Uterus (tissue), 4 donors: ENCODE results near the gene SUMO2. TPM values are rescaled to one million over a fixed set of nuclear protein-coding genes. Genes with fewer than 3 reads are reported as not detected.

Experiments used
- DNase-seq, 2 donors: peaks; one replicate each; pipeline ENCODE4 v3.0.0-alpha.2; 2019 to 2020
- H3K27ac ChIP-seq, 2 donors: fragments of 200-600 bp; sonication (generic); 1 replicate in 1 of 2; 2 replicates in 1 of 2; pipeline ENCODE4 v1.5.1; 2016 to 2018
- H3K27me3 ChIP-seq, 2 donors: fragments of 200-600 bp; sonication (generic); one replicate each; pipeline ENCODE4 v1.5.1; 2018 to 2019; ENCODE audit warnings: control low read depth in 1 of 2
- H3K36me3 ChIP-seq, 2 donors: fragments of 200-600 bp; sonication (generic); one replicate each; pipeline ENCODE4 v1.5.1; 2019; ENCODE audit warnings: control low read depth in 1 of 2
- H3K4me1 ChIP-seq, 2 donors: fragments of 200-600 bp; sonication (generic); one replicate each; pipeline ENCODE4 v1.5.1; 2018 to 2019; ENCODE audit warnings: control low read depth in 1 of 2
- H3K4me3 ChIP-seq, 2 donors: fragments of 200-600 bp; sonication (generic); 1 replicate in 1 of 2; 2 replicates in 1 of 2; pipeline ENCODE4 v1.5.1; 2018 to 2019; ENCODE audit warnings: mild to moderate bottlenecking in 1 of 2
- H3K9me3 ChIP-seq, 2 donors: fragments of 200-600 bp; sonication (generic); one replicate each; pipeline ENCODE4 v1.5.1; 2019; ENCODE audit warnings: control low read depth in 1 of 2
- CTCF ChIP-seq, 4 experiments: fragments of 200-600 bp in 2 of 4; fragments of 450-650 bp in 2 of 4; sonication (generic) in 2 of 4; IDR thresholded peaks; one replicate each; pipeline ENCODE4 v1.5.1; 2016 to 2019; ENCODE audit warnings: antibody characterized with exemption in 4 of 4, mild to moderate bottlenecking in 2 of 4, moderate library complexity in 1 of 4
- POLR2A ChIP-seq, 2 donors: fragments of 450-650 bp; IDR thresholded peaks; one replicate each; pipeline ENCODE4 v1.6.1; 2016; ENCODE audit warnings: antibody characterized with exemption in 2 of 2, mild to moderate bottlenecking in 1 of 2, moderate library complexity in 1 of 2
- intact Hi-C: fragments of 100-400 bp; cut with DNase I; formaldehyde crosslinking; loops from one replicate; pipeline ENCODE4 v1.15.1; 2023; ENCODE audit warnings: low total_unique reads
- total RNA-seq, 4 donors: library from RNA; depleted of rRNA in 3 of 4; stranded (reverse); fragments of >200 nt in 3 of 4; gene quantifications; one replicate each; pipeline versions ENCODE4 v1.1.0 to v1.2.4, GENCODE V29; 2014 to 2023
- donor health status: DM: yes; HTN: yes; CAD: no.

The SUMO2 gene
- total RNA-seq, 4 donors from 2014 or later, result 57.4 to 427 (median 102) TPM

GRCh38 chr17:75194879-75195278, 12.1 kb upstream of the SUMO2 start:
- intact Hi-C loops, result no loop called here
- H3K4me1 ChIP-seq, result no peaks in the 10 kb centered on the region
- H3K4me3 ChIP-seq, result no peak overlapping the region
- H3K27ac ChIP-seq, result no peak overlapping the region
- no peak for DNase-seq
- H3K9me3 ChIP-seq, result no peaks in the 10 kb centered on the region
- no peaks in the 10 kb centered on the region for H3K27me3 ChIP-seq
- no peak for TF ChIP-seq CTCF (IDR thresholded peaks at IDR 0.05)
- TF ChIP-seq POLR2A (IDR thresholded peaks at IDR 0.05), result no peak
- no peaks in the 10 kb centered on the region for H3K36me3 ChIP-seq

GRCh38 chr17:75191584-75191983, 8.8 kb upstream of the SUMO2 start:
- Histone ChIP-seq H3K27ac (no peak overlapping the region), H3K27me3 (no peaks in the 10 kb centered on the region), H3K4me3 (no peak overlapping the region), H3K9me3 (no peaks in the 10 kb centered on the region), H3K4me1 (no peaks in the 10 kb centered on the region), H3K36me3 (no peaks in the 10 kb centered on the region)
- TF ChIP-seq CTCF (IDR thresholded peaks at IDR 0.05) (no peak), POLR2A (IDR thresholded peaks at IDR 0.05) (no peak)
- no peak for DNase-seq
- intact Hi-C loops, result no loop called here

GRCh38 chr17:75188614-75189013, 5.9 kb upstream of the SUMO2 start:
- Histone ChIP-seq H3K9me3 (no peaks in the 10 kb centered on the region), H3K4me3 (no peak overlapping the region), H3K4me1 (no peaks in the 10 kb centered on the region), H3K27me3 (no peaks in the 10 kb centered on the region), H3K36me3 (no peaks in the 10 kb centered on the region), H3K27ac (no peak overlapping the region)
- DNase-seq, result no peak
- intact Hi-C loops, result no loop called here
- TF ChIP-seq POLR2A (IDR thresholded peaks at IDR 0.05) (no peak), CTCF (IDR thresholded peaks at IDR 0.05) (no peak)

- H3K9me3 ChIP-seq, result no peaks in the 10 kb centered on the region
- DNase-seq, result no peak
- no peaks in the 10 kb centered on the region for H3K4me1 ChIP-seq
- H3K36me3 ChIP-seq, result no peaks in the 10 kb centered on the region
- TF ChIP-seq CTCF (IDR thresholded peaks at IDR 0.05), result no peak
- no peak for TF ChIP-seq POLR2A (IDR thresholded peaks at IDR 0.05)
- intact Hi-C loops, result no loop called here
- peak overlapping the region in 1 of 2 donors; percentile 100 for H3K27ac ChIP-seq
- H3K4me3 ChIP-seq, result no peak overlapping the region
- no peaks in the 10 kb centered on the region for H3K27me3 ChIP-seq
These were observed 1.5 kb upstream of the SUMO2 start for GRCh38 chr17:75183999-75184884.

- DNase-seq, result peak in 1 of 2 donors; percentile 33
- no peaks in the 10 kb centered on the region for H3K4me1 ChIP-seq
- H3K9me3 ChIP-seq, result no peaks in the 10 kb centered on the region
- TF ChIP-seq POLR2A (IDR thresholded peaks at IDR 0.05) (no peak), CTCF (IDR thresholded peaks at IDR 0.05) (no peak)
- H3K27me3 ChIP-seq, result no peaks in the 10 kb centered on the region
- H3K27ac ChIP-seq, result peak overlapping the region; percentile 100
- H3K4me3 ChIP-seq, result peak overlapping the region; percentile 83 to 94
- intact Hi-C loops, result no loop called here
- no peaks in the 10 kb centered on the region for H3K36me3 ChIP-seq
These were observed 515 bp downstream of the SUMO2 start for GRCh38 chr17:75182319-75182568.
